Esophagus muscularis mucosa (tissue), 4 donors: ENCODE data around the gene CNTNAP3B. TPM values are rescaled to one million over a fixed set of nuclear protein-coding genes. Genes with fewer than 3 reads are reported as not detected.
"Not testable (repeated sequence)": the region's sequence is repeated elsewhere in the genome, so short reads cannot be mapped to it uniquely, and the experiment has no call there.

Experiments
- DNase-seq: peaks from one replicate; pipeline ENCODE4 v3.0.0-alpha.2; 2017; ENCODE audit errors: extremely low spot score
- H3K27ac ChIP-seq, 4 donors: fragments of 200-600 bp; sonication (generic); replicated peaks in 1 of 4; 1 replicate in 3 of 4; 2 replicates in 1 of 4; pipeline ENCODE4 v1.5.1; 2016 to 2019; ENCODE audit warnings: mild to moderate bottlenecking in 1 of 4
- H3K27me3 ChIP-seq, 4 donors: fragments of 200-600 bp; sonication (generic); one replicate each; pipeline versions ENCODE4 v1.5.1 to v1.6.0; 2016 to 2019
- H3K36me3 ChIP-seq, 4 donors: fragments of 200-600 bp; sonication (generic); one replicate each; pipeline ENCODE4 v1.5.1; 2016 to 2019
- H3K4me1 ChIP-seq, 4 donors: fragments of 200-600 bp; sonication (generic); one replicate each; pipeline ENCODE4 v1.5.1; 2016 to 2019
- H3K4me3 ChIP-seq, 4 donors: fragments of 200-600 bp; sonication (generic); 1 replicate in 2 of 4; 2 replicates in 2 of 4; pipeline ENCODE4 v1.5.1; 2016 to 2019; ENCODE audit warnings: mild to moderate bottlenecking in 4 of 4, moderate library complexity in 1 of 4
- H3K9me3 ChIP-seq, 4 donors: fragments of 200-600 bp; sonication (generic); 1 replicate in 3 of 4; 2 replicates in 1 of 4; pipeline ENCODE4 v1.5.1; 2016 to 2019
- WGBS: methylation state at CpG from one replicate; pipeline ENCODE4 v1.1.5; 2018; 5-methylcytosine and 5-hydroxymethylcytosine counted together
- intact Hi-C: fragments of 100-400 bp; cut with DNase I; formaldehyde crosslinking; loops from one replicate; pipeline ENCODE4 v1.15.1; 2023
- total RNA-seq, 4 donors: library from RNA; depleted of rRNA; stranded (reverse); fragments of >200 nt; gene quantifications; one replicate each; pipeline versions ENCODE4 v1.1.0 to v1.2.1, GENCODE V29; 2016

The CNTNAP3B gene
- total RNA-seq, 4 donors from 2014 or later: 60.5 to 81.4 (median 66.0) TPM

GRCh38 chr9:42070035-42070799 lies 59.0 kb downstream of the CNTNAP3B start:
- H3K9me3 ChIP-seq, H3K4me1 ChIP-seq, H3K4me3 ChIP-seq, DNase-seq, intact Hi-C loops, H3K36me3 ChIP-seq, H3K27me3 ChIP-seq: not testable (repeated sequence)
- WGBS: 36% methylated on average over 2 of the region's 11 CpGs
- H3K27ac ChIP-seq: peak overlapping the region in 3 of 4 donors; percentile 45 to 66 (median 54)

- H3K27me3 ChIP-seq, H3K27ac ChIP-seq, H3K4me3 ChIP-seq, H3K9me3 ChIP-seq, intact Hi-C loops, H3K36me3 ChIP-seq, H3K4me1 ChIP-seq: not testable (repeated sequence)
- DNase-seq: peak; percentile 10
- 90% methylated on average over 1 of the region's 1 CpG for WGBS
Observed at GRCh38 chr9:42053874-42054273, 75.4 kb downstream of the CNTNAP3B start.

DNA sequence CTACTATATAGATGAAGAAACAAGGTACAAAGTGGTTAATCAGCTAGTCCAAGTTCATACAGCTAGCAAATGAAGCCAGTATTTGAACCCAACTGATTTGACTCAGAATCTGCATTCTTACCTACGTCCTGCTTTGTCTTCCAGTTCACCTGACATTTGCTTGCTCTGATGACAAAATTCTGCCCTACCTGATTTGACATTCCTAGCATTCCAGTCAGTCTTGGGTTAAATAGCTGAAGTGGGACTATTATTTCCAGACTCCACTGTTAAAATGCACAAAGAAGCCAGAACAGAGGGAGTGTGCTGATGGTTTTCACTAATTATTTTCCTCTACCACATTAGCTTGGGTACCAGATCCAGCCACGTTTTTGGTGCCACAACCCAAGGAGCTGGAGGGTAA lies 78.5 kb downstream of the CNTNAP3B start:
- H3K27ac ChIP-seq, H3K4me1 ChIP-seq, H3K36me3 ChIP-seq, H3K9me3 ChIP-seq, H3K27me3 ChIP-seq, DNase-seq, H3K4me3 ChIP-seq, intact Hi-C loops: not testable (repeated sequence)
- WGBS: no CpG with 5 or more reads among the region's 2 CpGs

DNA sequence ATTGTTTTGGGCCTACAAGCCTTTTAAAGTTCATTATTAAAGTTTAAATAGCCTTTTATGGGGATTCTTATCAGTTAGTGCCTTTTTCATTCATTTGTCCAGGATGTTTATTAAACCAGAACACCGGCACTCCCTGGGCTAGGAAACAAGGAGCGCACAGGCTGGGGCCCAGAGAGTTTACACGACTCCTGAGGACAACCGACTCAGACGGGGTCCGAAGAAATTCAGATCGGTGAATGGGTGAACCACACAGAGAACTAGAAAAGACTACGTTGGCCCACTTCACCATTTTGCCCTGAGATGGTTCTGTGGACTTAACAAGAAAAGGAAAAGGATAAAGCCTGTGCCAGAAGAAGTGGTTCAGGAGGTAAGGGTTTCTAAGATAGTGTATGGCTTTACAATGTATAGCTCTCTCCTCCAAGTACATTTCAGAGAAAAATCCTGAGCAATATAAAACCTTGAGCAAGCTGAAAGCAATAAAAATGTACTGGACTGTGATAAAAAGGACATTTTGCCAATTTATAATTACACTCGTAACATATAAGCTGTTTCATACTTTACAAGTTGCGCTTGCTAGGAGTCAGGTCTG lies 84.7 kb downstream of the CNTNAP3B start:
- H3K4me1 ChIP-seq, H3K4me3 ChIP-seq, H3K36me3 ChIP-seq, H3K27ac ChIP-seq, H3K9me3 ChIP-seq, H3K27me3 ChIP-seq, intact Hi-C loops: not testable (repeated sequence)
- DNase-seq: peak; percentile 7
- 83% methylated on average over 8 of the region's 10 CpGs for WGBS

- H3K36me3 ChIP-seq, H3K4me1 ChIP-seq, intact Hi-C loops, DNase-seq, H3K27me3 ChIP-seq, H3K9me3 ChIP-seq, H3K27ac ChIP-seq, H3K4me3 ChIP-seq: not testable (repeated sequence)
- WGBS: no CpG with 5 or more reads among the region's 3 CpGs
Observed at GRCh38 chr9:42033541-42033940, 95.7 kb downstream of the CNTNAP3B start.

GRCh38 chr9:42020639-42021038 lies 108.6 kb downstream of the CNTNAP3B start:
- DNase-seq: not testable (repeated sequence)

DNA sequence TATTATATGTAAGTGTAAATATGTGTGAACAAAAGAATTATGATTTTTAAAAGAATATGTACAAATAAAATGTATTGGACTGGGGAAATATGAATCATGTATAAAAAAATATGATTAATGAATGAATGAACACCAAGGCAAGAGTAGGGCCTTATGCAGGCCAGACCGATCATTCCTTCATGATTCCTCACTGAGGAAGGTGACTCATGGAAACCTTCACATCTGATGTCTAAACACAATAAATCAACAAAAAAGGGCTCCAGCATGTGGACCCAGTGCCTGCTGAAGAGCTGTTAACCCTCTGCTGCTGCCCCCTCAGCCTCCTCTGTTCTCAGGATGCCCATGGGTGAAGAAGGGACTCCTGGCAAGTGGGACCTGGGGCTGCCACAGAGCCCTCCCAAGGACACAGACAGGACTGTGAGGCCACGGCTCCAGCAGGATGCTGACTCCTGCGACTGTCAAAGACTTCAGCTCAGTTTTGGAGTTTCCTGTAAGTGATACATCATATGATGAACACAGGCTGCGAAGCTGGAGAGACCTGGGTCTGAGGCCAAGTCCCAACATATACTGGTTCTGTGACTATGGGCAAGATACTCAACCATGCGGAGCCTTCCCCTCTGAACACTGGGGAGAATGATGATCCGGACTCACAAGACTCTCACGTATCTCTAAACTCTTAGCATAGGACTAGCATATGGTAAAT lies 110.9 kb downstream of the CNTNAP3B start:
- peak; percentile 74 for DNase-seq
- H3K27me3 ChIP-seq, H3K9me3 ChIP-seq, H3K4me3 ChIP-seq, H3K4me1 ChIP-seq, H3K36me3 ChIP-seq, intact Hi-C loops: not testable (repeated sequence)
- peak overlapping the region in 2 of 4 donors; percentile 50 to 63 for H3K27ac ChIP-seq
- 62% methylated on average over 3 of the region's 7 CpGs for WGBS

More at GRCh38 chr9:42020639-42021038, 108.6 kb downstream of the CNTNAP3B start:
- intact Hi-C loops, H3K9me3 ChIP-seq, H3K4me3 ChIP-seq, H3K27ac ChIP-seq, H3K4me1 ChIP-seq, H3K36me3 ChIP-seq, H3K27me3 ChIP-seq: not testable (repeated sequence)

GRCh38 chr9:42014317-42014716 lies 114.9 kb downstream of the CNTNAP3B start:
- H3K4me3 ChIP-seq, intact Hi-C loops, DNase-seq, H3K27me3 ChIP-seq, H3K9me3 ChIP-seq, H3K27ac ChIP-seq, H3K36me3 ChIP-seq, H3K4me1 ChIP-seq: not testable (repeated sequence)
- WGBS: no CpG with 5 or more reads among the region's 9 CpGs

DNA sequence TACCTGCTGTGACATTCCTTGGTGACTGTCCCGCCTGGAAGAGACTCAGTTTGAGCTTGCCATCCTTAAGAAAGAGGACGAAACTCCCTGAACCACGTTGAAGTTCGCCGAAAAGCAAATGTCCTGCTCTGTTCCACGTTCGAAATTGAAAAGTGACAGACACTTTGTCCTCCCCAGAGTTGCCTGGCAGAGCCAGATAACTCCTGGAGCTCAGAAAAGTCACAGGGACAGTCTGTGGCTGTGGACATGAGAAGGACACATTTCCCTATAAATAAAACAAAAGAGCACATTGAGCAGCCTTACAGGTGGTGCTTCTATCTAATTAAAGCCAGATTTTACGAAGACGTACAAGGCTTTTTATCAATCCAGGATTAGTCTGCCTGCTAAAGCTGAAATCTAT lies 137.6 kb downstream of the CNTNAP3B start:
- intact Hi-C loops, H3K36me3 ChIP-seq, H3K9me3 ChIP-seq, DNase-seq, H3K4me3 ChIP-seq, H3K27me3 ChIP-seq, H3K4me1 ChIP-seq, H3K27ac ChIP-seq: not testable (repeated sequence)
- 83% methylated on average over 1 of the region's 9 CpGs for WGBS

- H3K27ac ChIP-seq, H3K4me1 ChIP-seq, H3K9me3 ChIP-seq, DNase-seq, H3K27me3 ChIP-seq, H3K36me3 ChIP-seq, intact Hi-C loops, H3K4me3 ChIP-seq: not testable (repeated sequence)
- no CpG with 5 or more reads among the region's 2 CpGs for WGBS
Observed at GRCh38 chr9:41980271-41980670, 149.0 kb downstream of the CNTNAP3B start.

DNA sequence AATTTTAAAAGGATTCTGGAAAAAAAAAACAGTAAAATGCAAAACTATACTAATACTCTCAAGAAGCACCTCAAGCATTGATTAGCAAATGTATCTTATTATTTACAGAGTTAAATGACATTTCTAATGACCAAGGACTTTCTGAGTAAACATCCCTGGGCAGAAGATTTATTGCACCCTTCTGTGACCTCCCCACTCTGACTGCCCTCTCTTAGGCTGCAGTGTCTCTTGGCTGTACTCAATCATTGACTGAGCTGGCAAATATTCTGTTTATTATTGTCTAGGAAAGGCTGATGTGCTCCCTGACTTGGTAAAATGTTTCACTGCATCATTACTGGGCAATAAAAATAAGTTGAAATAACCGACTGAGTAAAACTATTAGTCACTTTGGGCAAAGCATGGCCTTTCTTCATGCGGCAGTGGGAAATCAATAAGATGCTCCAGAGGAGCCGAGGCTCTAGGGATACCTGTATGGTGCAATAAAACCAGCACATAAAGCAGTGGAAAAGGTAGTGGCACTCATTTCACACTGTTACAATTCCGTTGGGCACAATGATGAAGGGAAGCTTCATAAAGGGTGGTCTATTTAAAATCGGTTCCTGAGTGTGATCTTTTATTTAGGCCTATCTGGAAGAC lies 151.1 kb downstream of the CNTNAP3B start:
- intact Hi-C loops, H3K4me1 ChIP-seq, H3K9me3 ChIP-seq, H3K36me3 ChIP-seq, H3K27ac ChIP-seq, DNase-seq, H3K4me3 ChIP-seq, H3K27me3 ChIP-seq: not testable (repeated sequence)
- WGBS: no CpG with 5 or more reads among the region's 5 CpGs

- H3K4me1 ChIP-seq, H3K9me3 ChIP-seq, intact Hi-C loops, DNase-seq, H3K4me3 ChIP-seq, H3K36me3 ChIP-seq, H3K27ac ChIP-seq, H3K27me3 ChIP-seq: not testable (repeated sequence)
- 94% methylated on average over 13 of the region's 17 CpGs for WGBS
Observed at GRCh38 chr9:41974906-41975305, 154.3 kb downstream of the CNTNAP3B start.
